KMS-11 (cell line): ENCODE measurements around the gene STAP1.

ENCODE experiments used
- H2AFZ ChIP-seq: fragments of 200-600 bp; sonication (generic); 2 replicates; pipeline ENCODE4 v1.6.1; 2016; ENCODE audit warnings: antibody characterized with exemption, mixed run types, low read depth
- H3K27ac ChIP-seq: fragments of 200-600 bp; sonication (generic); 2 replicates; pipeline ENCODE4 v1.6.1; 2016; ENCODE audit warnings: mild to moderate bottlenecking, mixed run types
- H3K27me3 ChIP-seq: fragments of 200-600 bp; sonication (generic); 2 replicates; pipeline ENCODE4 v1.6.1; 2017; ENCODE audit warnings: mild to moderate bottlenecking, low read depth, mixed run types, moderate library complexity; ENCODE audit not compliant: insufficient read depth
- H3K36me3 ChIP-seq: fragments of 200-600 bp; sonication (generic); 2 replicates; pipeline ENCODE4 v1.6.1; 2017; ENCODE audit warnings: mild to moderate bottlenecking, mixed run types; ENCODE audit not compliant: insufficient read depth
- H3K4me1 ChIP-seq: fragments of 200-600 bp; sonication (generic); 2 replicates; pipeline ENCODE4 v1.6.1; 2016; ENCODE audit warnings: mild to moderate bottlenecking, low read depth, mixed run types; ENCODE audit not compliant: poor library complexity, severe bottlenecking
- H3K4me2 ChIP-seq: fragments of 200-600 bp; sonication (generic); 2 replicates; pipeline ENCODE4 v1.7.0; 2016; ENCODE audit warnings: mild to moderate bottlenecking, mixed run types
- H3K4me3 ChIP-seq: fragments of 200-600 bp; sonication (generic); IDR thresholded peaks from 2 replicates; pipeline ENCODE4 v1.6.1; 2017; ENCODE audit warnings: low read depth, low read length, mixed read lengths; ENCODE audit not compliant: insufficient read depth
- H3K79me2 ChIP-seq: fragments of 200-600 bp; sonication (generic); 2 replicates; pipeline ENCODE4 v1.6.1; 2016; ENCODE audit warnings: low read depth, mixed run types; ENCODE audit not compliant: insufficient read depth
- H3K9ac ChIP-seq: fragments of 200-600 bp; sonication (generic); 2 replicates; pipeline ENCODE4 v1.6.1; 2016; ENCODE audit warnings: mild to moderate bottlenecking, mixed run types
- H4K20me1 ChIP-seq: fragments of 200-600 bp; sonication (generic); 2 replicates; pipeline ENCODE4 v1.6.1; 2016; ENCODE audit warnings: mild to moderate bottlenecking, mixed run types; ENCODE audit not compliant: insufficient read depth
- CTCF ChIP-seq: fragments of 200-600 bp; sonication (generic); conservative IDR thresholded peaks from 2 replicates; pipeline ENCODE4 v1.6.1; 2017; ENCODE audit warnings: low read depth, mild to moderate bottlenecking, antibody characterized with exemption, low read length, moderate library complexity, mixed read lengths

Gene STAP1

GRCh38 chr4:67581913-67582312 is 23.4 kb downstream of the STAP1 start:
- no peaks in the 10 kb centered on the region for H3K79me2 ChIP-seq
- H3K27ac ChIP-seq = no peak overlapping the region
- H3K4me2 ChIP-seq = no peak overlapping the region
- H4K20me1 ChIP-seq = no peaks in the 10 kb centered on the region
- no peak overlapping the region for H3K4me3 ChIP-seq
- no peak for TF ChIP-seq CTCF
- H3K9ac ChIP-seq = no peak overlapping the region
- H3K4me1 ChIP-seq = peaks cover 10% of the 10 kb centered on the region
- no peaks in the 10 kb centered on the region for H3K36me3 ChIP-seq
- no peak overlapping the region for H2AFZ ChIP-seq
- H3K27me3 ChIP-seq = no peaks in the 10 kb centered on the region

- Histone ChIP-seq H3K4me2 (no peak overlapping the region), H2AFZ (no peak overlapping the region), H3K4me3 (no peak overlapping the region)
These were observed 26.0 kb downstream of the STAP1 start for GRCh38 chr4:67584496-67584895.

GRCh38 chr4:67587156-67587555 is 28.6 kb downstream of the STAP1 start:
- no peak for TF ChIP-seq CTCF
- Histone ChIP-seq H3K27me3 (no peaks in the 10 kb centered on the region), H3K27ac (no peak overlapping the region), H4K20me1 (no peaks in the 10 kb centered on the region), H3K4me1 (no peaks in the 10 kb centered on the region), H3K4me2 (no peak overlapping the region), H3K9ac (no peak overlapping the region), H3K79me2 (no peaks in the 10 kb centered on the region), H3K36me3 (no peaks in the 10 kb centered on the region), H2AFZ (no peak overlapping the region), H3K4me3 (no peak overlapping the region)

More at GRCh38 chr4:67584496-67584895, 26.0 kb downstream of the STAP1 start:
- Histone ChIP-seq H3K36me3 (no peaks in the 10 kb centered on the region), H3K9ac (no peak overlapping the region), H3K79me2 (no peaks in the 10 kb centered on the region), H3K27ac (no peak overlapping the region), H3K27me3 (no peaks in the 10 kb centered on the region), H4K20me1 (no peaks in the 10 kb centered on the region), H3K4me1 (peaks cover 10% of the 10 kb centered on the region)
- no peak for TF ChIP-seq CTCF

GRCh38 chr4:67593741-67594175 is 35.2 kb downstream of the STAP1 start:
- Histone ChIP-seq H4K20me1 (no peaks in the 10 kb centered on the region), H3K27ac (no peak overlapping the region), H3K79me2 (no peaks in the 10 kb centered on the region), H2AFZ (no peak overlapping the region), H3K4me3 (no peak overlapping the region), H3K36me3 (no peaks in the 10 kb centered on the region), H3K4me2 (no peak overlapping the region), H3K9ac (no peak overlapping the region), H3K27me3 (no peaks in the 10 kb centered on the region), H3K4me1 (no peaks in the 10 kb centered on the region)
- no peak for TF ChIP-seq CTCF
